ENCODE measurements around the gene FRMPD2.
"Not testable (repeated sequence)": the region's sequence is repeated elsewhere in the genome, so short reads cannot be mapped to it uniquely, and the experiment has no call there.

Gene FRMPD2

GRCh38 chr10:48251525-48252353 is 22.8 kb downstream of the FRMPD2 start:
- no peak for DNase-seq

DNA sequence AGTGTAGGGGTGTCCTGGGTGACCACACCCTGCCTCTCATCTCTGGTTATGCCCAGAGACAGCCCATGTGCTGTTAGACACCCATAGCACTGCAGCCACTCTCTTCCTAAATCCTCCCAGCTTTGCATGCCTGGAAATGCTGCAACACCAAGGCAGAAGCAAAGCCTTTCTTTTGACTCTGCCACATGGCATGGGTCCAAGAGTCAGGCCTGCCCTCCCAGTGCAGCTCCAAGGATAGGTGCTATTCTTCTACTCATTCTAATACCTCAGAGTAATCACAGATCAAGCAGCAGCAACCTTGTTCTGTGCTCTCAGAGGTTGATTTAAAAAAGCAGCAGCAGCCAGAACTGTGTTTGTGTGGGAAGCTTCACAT is 23.4 kb downstream of the FRMPD2 start:
- DNase-seq = no peak

GRCh38 chr10:48249763-48250351 is 24.6 kb downstream of the FRMPD2 start:
- DNase-seq = no peak

DNA sequence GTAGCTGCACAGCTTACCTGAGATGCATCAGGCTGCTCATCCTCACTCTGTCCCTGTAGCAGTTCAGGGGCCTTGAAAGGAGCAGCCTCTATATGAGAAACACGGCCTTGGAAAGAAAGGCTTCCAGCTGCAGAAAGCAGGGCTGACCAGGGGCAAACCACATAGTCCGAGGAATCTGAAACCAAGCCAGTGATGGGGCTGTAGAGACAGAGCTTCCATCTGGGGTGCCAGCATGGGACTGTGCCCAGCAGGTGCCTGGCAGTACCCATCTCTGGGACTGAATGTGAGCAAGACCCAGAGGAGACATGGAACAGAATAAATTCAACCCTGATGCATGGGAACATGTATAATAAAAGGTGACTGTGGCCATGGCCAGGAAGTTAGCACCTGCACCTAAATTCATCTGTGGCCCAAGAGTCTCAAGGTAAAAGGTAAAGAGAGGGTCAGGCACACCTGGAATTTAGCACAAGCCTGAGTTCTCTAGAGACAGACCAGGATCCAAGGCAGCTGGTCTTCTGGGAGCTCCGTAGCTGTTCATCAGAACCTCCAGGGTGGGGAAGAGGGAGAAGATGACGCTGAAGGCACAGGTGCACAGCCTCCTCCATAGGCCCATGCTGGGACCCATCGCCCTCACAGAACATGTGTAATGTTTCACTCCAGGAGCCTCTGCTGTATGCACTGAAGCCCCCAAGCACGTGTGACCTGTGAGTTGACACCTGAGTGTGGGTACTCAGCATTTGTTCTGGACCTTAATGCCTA is 25.3 kb downstream of the FRMPD2 start:
- no peak for DNase-seq

DNA sequence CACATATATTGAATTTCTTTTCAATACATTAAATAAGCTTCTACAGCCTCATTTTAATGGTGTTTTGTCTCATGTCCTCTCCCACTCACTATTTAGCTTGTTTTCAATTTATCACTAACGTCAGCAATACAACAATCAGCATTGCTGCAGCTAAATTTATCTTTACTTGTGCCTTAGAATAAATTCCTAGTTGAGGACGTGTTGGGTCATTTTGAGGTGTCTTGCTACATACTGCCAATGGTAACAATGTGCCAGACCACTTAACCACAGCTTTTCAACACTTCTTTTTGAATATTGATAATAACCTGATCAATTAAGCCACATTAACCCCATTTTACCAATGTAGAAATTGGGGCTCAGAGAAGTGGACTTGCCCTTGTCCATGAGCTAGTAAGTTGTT is 26.0 kb downstream of the FRMPD2 start:
- DNase-seq = no peak

- no peak for DNase-seq
These were observed 26.8 kb downstream of the FRMPD2 start for GRCh38 chr10:48247680-48248079.

DNA sequence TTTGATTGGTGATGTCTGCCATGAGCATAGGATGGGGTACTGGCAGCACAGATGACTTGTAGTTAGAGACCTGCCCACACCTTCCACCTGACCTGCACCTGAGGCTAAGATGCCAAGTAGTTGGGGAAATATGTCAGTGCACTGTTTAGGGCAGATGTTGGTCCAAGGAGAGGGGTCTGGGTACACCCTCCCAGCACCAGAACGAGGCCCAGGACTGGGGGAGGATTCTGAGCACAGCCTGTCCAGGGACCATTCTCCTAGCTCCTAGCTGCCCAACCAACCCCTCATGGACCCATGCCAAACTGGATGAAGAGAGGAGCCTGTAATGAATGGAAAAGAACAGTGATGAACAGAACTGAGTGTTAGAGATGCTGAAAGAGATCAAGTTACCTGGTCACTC is 28.0 kb downstream of the FRMPD2 start:
- DNase-seq = no peak

GRCh38 chr10:48245977-48246376 is 28.5 kb downstream of the FRMPD2 start:
- no peak for DNase-seq

GRCh38 chr10:48243921-48244320 is 30.6 kb downstream of the FRMPD2 start:
- DNase-seq = not testable (repeated sequence)

DNA sequence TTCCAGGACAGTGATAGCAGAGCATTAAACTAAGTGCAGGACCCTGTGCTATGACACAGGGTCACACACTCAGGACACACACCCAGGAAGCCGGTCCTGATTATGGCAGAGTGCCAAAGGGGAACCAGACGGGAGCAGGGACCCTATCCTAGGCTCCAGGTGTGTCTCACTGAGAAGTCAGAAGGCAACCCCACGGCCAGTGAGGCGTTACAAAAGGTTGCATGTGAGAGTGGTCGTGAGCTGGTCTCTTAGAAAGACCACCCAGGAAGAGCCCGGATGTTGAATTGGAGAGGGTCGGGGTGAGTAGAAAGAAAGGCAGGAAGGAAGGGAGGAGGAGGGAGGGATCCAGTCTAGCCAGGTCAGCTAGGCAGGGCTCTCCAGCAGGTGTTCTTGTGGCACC is 31.0 kb downstream of the FRMPD2 start:
- DNase-seq = no peak

GRCh38 chr10:48242171-48242904 is 32.2 kb downstream of the FRMPD2 start:
- DNase-seq = no peak

DNA sequence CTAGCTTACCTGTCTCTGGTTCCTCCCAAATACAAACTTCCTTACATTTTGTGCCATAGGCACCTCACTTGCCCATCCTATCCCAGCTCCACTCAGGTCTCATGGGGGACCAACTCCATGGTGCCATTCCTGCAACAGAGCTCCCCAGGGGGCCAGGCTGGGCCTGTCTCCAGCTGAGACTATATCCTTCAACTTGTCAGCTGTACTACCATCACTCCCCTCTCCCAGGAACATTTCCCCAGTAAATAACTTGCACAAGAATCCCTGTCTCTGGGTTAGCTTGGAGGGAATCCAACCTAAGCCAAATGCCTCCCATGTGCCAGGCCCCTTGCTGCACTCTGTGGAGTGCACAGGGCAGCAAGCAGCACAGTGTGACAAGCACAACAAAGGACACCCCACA is 33.2 kb downstream of the FRMPD2 start:
- DNase-seq = no peak

DNA sequence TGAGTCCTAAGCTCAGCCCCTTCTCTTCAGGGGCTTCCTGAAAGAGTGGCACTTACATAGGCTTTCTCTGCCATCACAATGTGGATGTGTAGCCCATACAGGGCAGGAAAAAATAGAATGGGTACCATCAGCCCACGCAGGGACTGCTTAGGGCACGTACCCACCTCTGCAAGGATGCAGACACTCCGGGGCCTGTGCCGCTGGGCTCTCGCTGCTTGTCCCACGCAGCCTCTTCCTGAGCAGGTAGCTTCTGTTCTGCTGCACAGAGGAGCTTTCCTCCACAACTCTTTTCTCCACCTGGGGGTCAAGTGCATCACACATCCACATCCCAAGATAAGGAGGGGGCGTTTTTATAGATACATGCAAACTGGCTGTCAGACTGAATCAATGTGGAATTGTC is 34.3 kb downstream of the FRMPD2 start:
- no peak for DNase-seq

- no peak for DNase-seq
These were observed 34.9 kb downstream of the FRMPD2 start for GRCh38 chr10:48239618-48240017.

- no peak for DNase-seq
These were observed 35.5 kb downstream of the FRMPD2 start for GRCh38 chr10:48238826-48239520.

- DNase-seq = no peak
These were observed 36.9 kb downstream of the FRMPD2 start for GRCh38 chr10:48237259-48238250.

GRCh38 chr10:48236199-48236621 is 38.3 kb downstream of the FRMPD2 start:
- no peak for DNase-seq

DNA sequence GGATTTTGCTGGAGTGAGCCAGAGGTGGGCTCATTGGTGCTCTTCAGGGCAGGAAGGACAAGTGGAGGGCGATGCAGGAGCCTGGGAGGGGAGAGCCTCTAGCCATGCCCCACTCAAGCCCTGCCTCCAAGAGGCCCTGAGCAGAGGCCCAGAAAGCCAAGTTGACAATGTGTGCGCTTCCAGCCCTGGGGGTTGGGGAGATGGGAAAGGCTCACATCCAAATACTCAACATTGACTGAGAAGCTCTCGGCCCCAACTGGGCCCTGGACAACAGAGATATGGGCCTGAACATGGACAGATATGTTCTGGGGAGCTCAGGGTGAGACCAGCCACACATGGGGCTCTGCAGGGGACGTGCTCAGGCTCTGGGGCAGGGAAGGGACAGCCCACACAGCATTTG is 39.0 kb downstream of the FRMPD2 start:
- no peak for DNase-seq

DNA sequence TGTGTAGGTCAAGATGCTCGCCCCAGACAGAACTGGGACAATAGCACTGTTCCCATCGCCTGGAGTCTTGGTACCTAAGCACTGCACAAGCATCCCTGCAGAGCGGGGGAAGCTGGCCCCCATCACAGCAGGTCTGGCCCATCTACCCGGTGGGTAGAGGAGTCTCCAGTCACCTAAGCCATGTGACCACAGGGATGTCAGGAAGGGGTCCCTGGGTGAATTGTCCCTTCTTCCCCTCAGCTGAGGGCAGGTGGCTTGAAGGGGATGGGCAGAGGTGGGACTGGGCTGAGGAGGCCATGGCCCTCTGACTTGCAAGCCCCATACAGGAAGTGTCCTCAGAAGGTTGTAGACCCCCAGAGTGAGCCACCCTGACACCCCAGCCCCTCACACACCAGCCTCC is 39.7 kb downstream of the FRMPD2 start:
- no peak for DNase-seq

- no peak for DNase-seq
These were observed 40.2 kb downstream of the FRMPD2 start for GRCh38 chr10:48234295-48234694.

- no peak for DNase-seq
These were observed 40.9 kb downstream of the FRMPD2 start for GRCh38 chr10:48233559-48234005.

Measured in activated CD4-positive, alpha-beta T cell treated with anti-CD3 and anti-CD28 coated beads, Interleukin-2, amount 50 U/mL, for 48 hours (primary cell).